Measurements from ENCODE around the gene EPHA2.

DNA sequence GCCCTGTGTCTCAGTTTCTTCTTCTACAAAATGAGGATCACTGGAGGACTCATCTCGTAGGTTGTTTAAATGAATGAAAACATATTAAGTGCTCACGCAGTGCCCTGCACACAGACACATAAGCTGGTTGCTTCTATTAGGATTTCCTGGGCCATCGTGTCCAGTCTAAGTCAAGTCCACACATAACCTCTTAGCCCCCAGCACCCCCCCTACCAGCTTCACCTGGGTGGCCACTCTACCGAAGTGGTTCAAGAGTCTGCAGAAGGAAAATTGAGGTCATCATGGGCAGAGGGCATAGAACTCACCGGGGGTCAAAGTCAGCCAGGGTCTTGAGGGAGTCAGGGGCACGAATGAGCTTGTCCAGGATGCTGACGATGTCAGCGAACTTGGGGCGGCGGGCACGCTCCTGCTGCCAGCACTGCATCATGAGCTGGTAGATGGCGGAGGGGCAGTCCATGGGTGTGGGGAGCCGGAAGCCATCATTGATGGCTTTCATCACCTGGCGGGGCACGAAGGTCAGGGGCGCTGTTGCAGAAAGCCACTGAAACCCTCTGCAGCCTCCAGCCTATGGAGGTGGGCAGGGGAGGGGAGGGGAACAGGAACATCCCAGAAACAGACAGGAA lies 25.8 kb downstream of the EPHA2 start:
- TF ChIP-seq, protein P1, sequence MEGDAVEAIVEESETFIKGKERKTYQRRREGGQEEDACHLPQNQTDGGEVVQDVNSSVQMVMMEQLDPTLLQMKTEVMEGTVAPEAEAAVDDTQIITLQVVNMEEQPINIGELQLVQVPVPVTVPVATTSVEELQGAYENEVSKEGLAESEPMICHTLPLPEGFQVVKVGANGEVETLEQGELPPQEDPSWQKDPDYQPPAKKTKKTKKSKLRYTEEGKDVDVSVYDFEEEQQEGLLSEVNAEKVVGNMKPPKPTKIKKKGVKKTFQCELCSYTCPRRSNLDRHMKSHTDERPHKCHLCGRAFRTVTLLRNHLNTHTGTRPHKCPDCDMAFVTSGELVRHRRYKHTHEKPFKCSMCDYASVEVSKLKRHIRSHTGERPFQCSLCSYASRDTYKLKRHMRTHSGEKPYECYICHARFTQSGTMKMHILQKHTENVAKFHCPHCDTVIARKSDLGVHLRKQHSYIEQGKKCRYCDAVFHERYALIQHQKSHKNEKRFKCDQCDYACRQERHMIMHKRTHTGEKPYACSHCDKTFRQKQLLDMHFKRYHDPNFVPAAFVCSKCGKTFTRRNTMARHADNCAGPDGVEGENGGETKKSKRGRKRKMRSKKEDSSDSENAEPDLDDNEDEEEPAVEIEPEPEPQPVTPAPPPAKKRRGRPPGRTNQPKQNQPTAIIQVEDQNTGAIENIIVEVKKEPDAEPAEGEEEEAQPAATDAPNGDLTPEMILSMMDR (IDR thresholded peaks at IDR 0.05; ENCODE audit: insufficient read depth, low read length, poor library complexity, severe bottlenecking) = no peak
- no peak for TF ChIP-seq EZH2phosphoT487 (conservative IDR thresholded peaks at IDR 0.05; ENCODE audit: low read length)
